ENCODE data around the gene HRAS. TPM values are rescaled to one million over a fixed set of nuclear protein-coding genes. Genes with fewer than 3 reads are reported as not detected.
"Not testable (repeated sequence)": the region's sequence is repeated elsewhere in the genome, so short reads cannot be mapped to it uniquely, and the experiment has no call there.

Gene HRAS
- total RNA-seq, 1 donor from 2014 or later: 41.5 TPM

DNA sequence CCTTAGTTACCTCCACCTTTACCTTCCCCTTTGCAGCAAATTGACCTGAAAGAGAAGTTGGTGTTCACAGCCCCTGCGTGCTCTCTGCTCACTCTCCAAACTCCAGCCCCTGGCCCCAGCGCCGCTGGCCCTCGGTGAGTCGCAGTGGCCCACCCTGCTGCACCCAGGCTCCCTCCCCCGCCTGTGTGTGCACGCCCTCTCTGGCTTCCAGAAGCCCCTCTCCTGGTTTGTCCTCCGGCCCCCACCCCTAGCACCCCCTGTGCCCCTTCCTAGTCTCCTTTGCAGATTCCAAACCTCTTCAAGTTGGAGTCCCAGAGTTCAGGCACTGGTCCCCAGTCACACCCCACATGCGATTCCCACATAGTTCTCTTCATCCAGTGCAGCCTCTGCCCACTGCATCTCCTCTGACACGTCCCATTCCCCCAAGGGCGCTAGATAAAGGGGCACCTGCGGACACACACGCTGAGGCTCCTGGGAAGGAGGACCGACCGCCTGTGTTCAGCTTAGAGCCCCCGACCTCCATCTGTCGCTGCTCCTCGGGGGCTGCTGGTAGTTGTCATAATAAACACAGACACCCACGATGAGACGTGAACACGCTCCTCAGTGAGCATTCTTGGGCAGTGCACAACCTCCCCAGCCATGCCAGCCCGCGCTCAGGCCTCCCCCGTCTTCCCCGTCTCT, 39.4 kb upstream of the HRAS start:
- no peak for DNase-seq (ENCODE audit: low spot score in 2 of 2, unreplicated experiment in 2 of 2)
- Mint-ChIP-seq H3K9me3 (no peaks in the 10 kb centered on the region), H3K27ac (peak overlapping the region; percentile 85), H3K36me3 (no peaks in the 10 kb centered on the region), H3K27me3 (ENCODE audit: low read depth) (peaks cover 4% of the 10 kb centered on the region), H3K4me3 (peak overlapping the region; percentile 85), H3K4me1 (peaks cover 52% of the 10 kb centered on the region)
- TF ChIP-seq, protein P1, sequence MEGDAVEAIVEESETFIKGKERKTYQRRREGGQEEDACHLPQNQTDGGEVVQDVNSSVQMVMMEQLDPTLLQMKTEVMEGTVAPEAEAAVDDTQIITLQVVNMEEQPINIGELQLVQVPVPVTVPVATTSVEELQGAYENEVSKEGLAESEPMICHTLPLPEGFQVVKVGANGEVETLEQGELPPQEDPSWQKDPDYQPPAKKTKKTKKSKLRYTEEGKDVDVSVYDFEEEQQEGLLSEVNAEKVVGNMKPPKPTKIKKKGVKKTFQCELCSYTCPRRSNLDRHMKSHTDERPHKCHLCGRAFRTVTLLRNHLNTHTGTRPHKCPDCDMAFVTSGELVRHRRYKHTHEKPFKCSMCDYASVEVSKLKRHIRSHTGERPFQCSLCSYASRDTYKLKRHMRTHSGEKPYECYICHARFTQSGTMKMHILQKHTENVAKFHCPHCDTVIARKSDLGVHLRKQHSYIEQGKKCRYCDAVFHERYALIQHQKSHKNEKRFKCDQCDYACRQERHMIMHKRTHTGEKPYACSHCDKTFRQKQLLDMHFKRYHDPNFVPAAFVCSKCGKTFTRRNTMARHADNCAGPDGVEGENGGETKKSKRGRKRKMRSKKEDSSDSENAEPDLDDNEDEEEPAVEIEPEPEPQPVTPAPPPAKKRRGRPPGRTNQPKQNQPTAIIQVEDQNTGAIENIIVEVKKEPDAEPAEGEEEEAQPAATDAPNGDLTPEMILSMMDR (IDR thresholded peaks at IDR 0.05; ENCODE audit: unreplicated experiment): no peak

DNA sequence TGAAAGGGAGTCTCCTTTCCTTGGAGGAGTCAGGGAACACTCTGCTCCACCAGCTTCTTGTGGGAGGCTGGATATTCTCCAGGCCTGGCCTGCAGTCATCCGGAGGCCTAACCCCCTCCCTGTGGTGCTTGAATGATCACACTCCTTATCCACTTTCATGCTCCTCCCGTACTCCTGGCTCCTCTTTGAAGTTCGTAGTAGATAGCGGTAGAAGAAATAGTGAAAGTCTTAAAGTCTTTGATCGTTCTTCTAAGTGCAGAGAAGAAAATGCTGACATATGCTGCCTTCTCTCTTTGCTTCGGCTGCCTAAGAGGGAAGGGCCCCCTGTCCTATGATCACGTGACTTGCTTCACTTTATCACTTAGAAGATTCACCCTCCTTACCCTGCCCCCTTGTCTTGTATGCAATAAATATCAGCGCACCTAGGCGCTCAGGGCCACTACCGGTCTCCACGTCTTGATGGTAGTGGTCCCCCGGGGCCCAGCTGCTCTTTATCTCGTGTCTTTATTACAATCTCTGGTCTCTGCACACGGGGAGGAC, 38.7 kb upstream of the HRAS start:
- not testable (repeated sequence) for H3K9me3 Mint-ChIP-seq, H3K36me3 Mint-ChIP-seq
- peak overlapping the region; percentile 85 for H3K4me3 Mint-ChIP-seq

DNA sequence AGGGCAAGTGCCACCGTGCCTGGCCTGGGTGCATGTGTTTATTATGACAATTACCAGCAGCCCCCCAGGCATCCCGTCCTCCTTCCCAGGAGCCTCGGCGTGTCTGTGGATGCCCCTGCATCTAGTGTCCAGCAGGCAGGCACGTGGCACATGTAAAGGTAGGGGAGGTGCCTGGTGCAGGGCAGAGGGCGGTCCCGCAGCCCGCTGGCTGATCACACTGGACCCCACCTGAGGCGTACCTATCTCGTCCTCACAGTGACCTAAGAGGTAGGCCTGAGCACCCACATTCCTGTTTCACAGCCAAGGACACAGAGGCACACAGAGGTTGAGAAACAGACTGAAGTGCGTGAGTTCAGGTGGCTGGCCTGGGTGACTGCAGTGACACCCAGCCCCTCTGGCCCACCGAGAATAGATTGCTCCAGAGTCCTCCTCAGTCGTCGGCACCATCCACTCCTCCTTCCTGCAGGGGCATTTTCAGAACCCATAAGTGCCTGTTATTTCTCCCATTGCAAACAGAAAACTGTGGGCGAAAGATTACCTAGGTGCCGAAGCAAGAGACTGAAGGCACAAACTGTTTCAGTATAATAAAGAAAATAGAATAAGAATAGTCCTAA, 37.9 kb upstream of the HRAS start:
- DNase-seq (ENCODE audit: low spot score in 2 of 2, unreplicated experiment in 2 of 2): no peak
- Mint-ChIP-seq H3K36me3 (no peaks in the 10 kb centered on the region), H3K27ac (peak overlapping the region; percentile 58), H3K4me1 (peaks cover 42% of the 10 kb centered on the region), H3K4me3 (peak overlapping the region; percentile 85), H3K27me3 (ENCODE audit: low read depth) (peaks cover 4% of the 10 kb centered on the region), H3K9me3 (no peaks in the 10 kb centered on the region)
- TF ChIP-seq, protein P1 (IDR thresholded peaks at IDR 0.05; ENCODE audit: unreplicated experiment): no peak

More for the DNA sequence above, 38.7 kb upstream of the HRAS start:
- Mint-ChIP-seq H3K4me1 (peaks cover 48% of the 10 kb centered on the region), H3K27ac (peak overlapping the region; percentile 85)
- not testable (repeated sequence) for DNase-seq (ENCODE audit: low spot score in 2 of 2, unreplicated experiment in 2 of 2); H3K27me3 Mint-ChIP-seq (ENCODE audit: low read depth)

DNA sequence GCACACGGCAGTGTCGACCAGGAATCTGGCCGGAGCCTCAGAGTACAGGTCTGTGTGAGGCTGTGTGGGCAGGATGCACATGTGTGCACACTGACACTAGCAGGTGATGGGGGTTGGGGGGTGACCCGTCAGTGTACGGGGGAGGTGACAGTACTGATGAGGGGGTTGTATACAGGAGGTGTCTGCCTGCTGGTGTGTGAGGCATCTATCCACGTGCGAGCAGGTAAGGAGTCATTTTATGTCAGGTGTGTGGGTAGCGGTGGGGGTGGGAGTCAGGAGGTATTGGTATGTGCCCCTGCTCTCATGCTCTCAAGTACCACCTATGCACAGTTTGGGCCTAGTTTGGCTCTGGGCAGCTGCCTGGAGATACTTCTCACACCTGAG, 36.4 kb upstream of the HRAS start:
- no peaks in the 10 kb centered on the region for H3K9me3 Mint-ChIP-seq
- peaks cover 38% of the 10 kb centered on the region for H3K4me1 Mint-ChIP-seq
- H3K4me3 Mint-ChIP-seq: no peak overlapping the region
- H3K36me3 Mint-ChIP-seq: no peaks in the 10 kb centered on the region
- DNase-seq (ENCODE audit: low spot score in 2 of 2, unreplicated experiment in 2 of 2): no peak
- TF ChIP-seq, protein P1 (IDR thresholded peaks at IDR 0.05; ENCODE audit: unreplicated experiment): no peak
- H3K27ac Mint-ChIP-seq: no peak overlapping the region
- peaks cover 4% of the 10 kb centered on the region for H3K27me3 Mint-ChIP-seq (ENCODE audit: low read depth)

DNA sequence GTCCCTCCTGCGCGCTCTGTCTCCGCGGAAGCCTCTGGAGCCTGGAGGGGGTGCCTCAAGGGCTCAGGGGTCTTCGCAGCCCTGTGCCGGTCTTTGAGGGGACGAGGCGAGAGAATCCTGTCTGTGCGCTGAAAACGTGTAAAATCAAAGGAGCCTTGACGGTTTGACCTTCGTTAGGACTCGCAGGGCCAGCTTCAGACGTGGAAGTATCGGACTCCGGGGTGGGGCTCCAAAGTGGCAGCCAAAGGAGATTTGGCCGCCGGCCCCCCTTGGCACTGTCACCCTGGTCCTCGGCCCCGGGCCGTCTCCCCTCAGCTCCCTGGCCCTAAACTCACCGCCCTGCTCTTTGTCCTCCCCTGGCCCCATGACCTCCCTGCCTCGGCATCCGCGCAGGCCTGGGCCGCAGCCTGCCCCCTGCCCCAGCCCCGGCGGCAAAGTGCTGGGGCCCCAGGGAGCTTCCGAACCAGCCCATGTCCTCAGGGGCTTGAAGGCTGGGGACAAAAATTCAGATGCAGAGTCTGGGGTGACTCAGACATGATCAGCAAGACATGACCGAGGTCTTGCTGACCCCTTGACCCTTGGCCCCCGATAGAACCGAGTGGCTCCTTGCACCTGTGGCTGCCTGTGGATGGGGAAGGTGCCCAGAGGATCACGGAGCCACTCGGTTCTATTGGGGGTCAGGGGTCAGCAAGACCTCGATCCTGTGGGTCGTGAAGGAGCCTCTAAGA, 33.9 kb upstream of the HRAS start:
- Mint-ChIP-seq H3K4me1 (peaks cover 39% of the 10 kb centered on the region), H3K36me3 (no peaks in the 10 kb centered on the region), H3K9me3 (no peaks in the 10 kb centered on the region), H3K27ac (peak overlapping the region; percentile 53), H3K4me3 (peak overlapping the region; percentile 71), H3K27me3 (ENCODE audit: low read depth) (no peaks in the 10 kb centered on the region)
- TF ChIP-seq, protein P1 (IDR thresholded peaks at IDR 0.05; ENCODE audit: unreplicated experiment): no peak
- DNase-seq (ENCODE audit: low spot score in 2 of 2, unreplicated experiment in 2 of 2): no peak
